Endothelial cell of umbilical vein (primary cell): ENCODE data around the gene PVRIG. TPM values are rescaled to one million over a fixed set of nuclear protein-coding genes. Genes with fewer than 3 reads are reported as not detected.

Experiments
- BruUV-seq: library from RNA; stranded (reverse); fragments of 400-500 nt; replicated peaks from 2 replicates; lab custom pipeline; 2021; lab: Mats Ljungman, UMichigan
- CTCF ChIA-PET: fragments of 300-600, 350-600 bp; sonication (Branson Sonifier 250); formaldehyde crosslinking; loops from one replicate; lab custom pipeline; 2021; ENCODE audit warnings: antibody characterized with exemption, inconsistent platforms; lab: Charles Lee
- POLR2A ChIA-PET: fragments of 300-600, 350-600 bp; sonication (Branson Sonifier 250); formaldehyde crosslinking; loops from one replicate; lab custom pipeline; 2021; ENCODE audit warnings: antibody characterized with exemption, inconsistent platforms; lab: Charles Lee
- DNase-seq: peaks from one replicate; pipeline ENCODE4 v3.0.0-alpha.2; 2011; ENCODE audit warnings: low read depth, low spot score
- FAIRE-seq: peaks from 2 replicates; lab custom pipeline; 2011; peaks lifted over from hg19 to GRCh38; lab: Jason Lieb, UNC
- H2AFZ ChIP-seq: 2 replicates; pipeline ENCODE4 v1.6.0; 2012; ENCODE audit warnings: low read depth, low read length, control low read depth, inconsistent platforms
- H3K27ac ChIP-seq: 2 replicates; pipeline ENCODE4 v1.5.1; 2011; ENCODE audit warnings: low read depth, mild to moderate bottlenecking, control low read depth, low read length, moderate library complexity; ENCODE audit not compliant: insufficient read depth
- H3K27me3 ChIP-seq, 2 experiments: 2 replicates each; pipeline versions ENCODE4 v1.6.0 to v1.6.1; 2011; ENCODE audit warnings: low read length in 2 of 2, mixed read lengths in 1 of 2; ENCODE audit not compliant: control insufficient read depth in 2 of 2, insufficient read depth in 2 of 2
- H3K36me3 ChIP-seq, 2 experiments: 2 replicates in 1 of 2; 3 replicates in 1 of 2; pipeline ENCODE4 v1.5.1; 2011; ENCODE audit warnings: low read length in 2 of 2, mild to moderate bottlenecking in 1 of 2, moderate library complexity in 1 of 2; ENCODE audit not compliant: control insufficient read depth in 2 of 2, insufficient read depth in 2 of 2; ENCODE audit errors: extremely low read depth in 1 of 2
- H3K4me1 ChIP-seq: 3 replicates; pipeline ENCODE4 v1.5.1; 2011; ENCODE audit warnings: mild to moderate bottlenecking, low read length; ENCODE audit not compliant: control insufficient read depth, insufficient read depth; ENCODE audit errors: extremely low read depth
- H3K4me2 ChIP-seq: 2 replicates; pipeline ENCODE4 v1.6.1; 2011; ENCODE audit warnings: low read length, control low read depth, mixed read lengths; ENCODE audit not compliant: insufficient read depth
- H3K4me3 ChIP-seq, 3 experiments: fragments of 200-600 bp in 1 of 3; sonication (generic), shearing (Covaris generic) in 1 of 3; replicated peaks in 1 of 3; 2 replicates each; pipeline ENCODE4 v1.5.1; 2011 to 2016; ENCODE audit warnings: control low read depth in 3 of 3, low read length in 3 of 3, mild to moderate bottlenecking in 2 of 3, inconsistent platforms in 1 of 3, low read depth in 1 of 3, moderate library complexity in 1 of 3; ENCODE audit not compliant: insufficient read depth in 1 of 3
- H3K79me2 ChIP-seq: 2 replicates; pipeline ENCODE4 v1.6.0; 2012; ENCODE audit warnings: low read length, inconsistent platforms; ENCODE audit not compliant: control insufficient read depth, insufficient read depth
- H3K9ac ChIP-seq: replicated peaks from 2 replicates; pipeline ENCODE3; 2011; ENCODE audit warnings: low read length, control low read depth; ENCODE audit not compliant: insufficient read depth; ENCODE audit errors: extremely low read depth
- H3K9me1 ChIP-seq: replicated peaks from 3 replicates; pipeline ENCODE4 v1.6.0; 2011; ENCODE audit warnings: mild to moderate bottlenecking, low read length; ENCODE audit not compliant: control insufficient read depth, insufficient read depth; ENCODE audit errors: extremely low read depth
- H3K9me3 ChIP-seq: replicated peaks from 2 replicates; pipeline ENCODE4 v1.5.1; 2012; ENCODE audit warnings: low read length, inconsistent platforms; ENCODE audit not compliant: control insufficient read depth, insufficient read depth
- H4K20me1 ChIP-seq: replicated peaks from 2 replicates; pipeline ENCODE3; 2011; ENCODE audit warnings: mild to moderate bottlenecking, low read length; ENCODE audit not compliant: control insufficient read depth, insufficient read depth; ENCODE audit errors: extremely low read depth
- EZH2 ChIP-seq: IDR thresholded peaks from 2 replicates; pipeline ENCODE4 v1.6.1; 2012; ENCODE audit warnings: borderline replicate concordance, low read depth, mild to moderate bottlenecking, moderate library complexity, low read length, inconsistent platforms; ENCODE audit not compliant: severe bottlenecking
- FOS ChIP-seq: IDR thresholded peaks from 2 replicates; pipeline ENCODE4 v1.6.1; 2011; ENCODE audit warnings: mild to moderate bottlenecking, low read length, moderate library complexity, borderline replicate concordance; ENCODE audit not compliant: insufficient read depth
- GATA2 ChIP-seq: IDR thresholded peaks from 2 replicates; pipeline ENCODE4 v1.7.0; 2011; ENCODE audit warnings: low read depth, mild to moderate bottlenecking, moderate library complexity, mixed read lengths, low read length; ENCODE audit not compliant: insufficient read length, insufficient read depth
- JUN ChIP-seq: IDR thresholded peaks from 2 replicates; pipeline ENCODE4 v1.6.1; 2011; ENCODE audit warnings: borderline replicate concordance, low read depth; ENCODE audit not compliant: insufficient read length, insufficient read depth
- MYC ChIP-seq: IDR thresholded peaks from one replicate; pipeline ENCODE4 v1.6.1; 2011; ENCODE audit warnings: mild to moderate bottlenecking, low read depth, low read length
- POLR2A ChIP-seq: IDR thresholded peaks from 2 replicates; pipeline ENCODE4 v1.6.1; 2012; ENCODE audit warnings: low read depth, mild to moderate bottlenecking, control low read depth, low read length
- POLR2AphosphoS5 ChIP-seq: IDR thresholded peaks from 2 replicates; pipeline ENCODE4 v1.6.1; 2012; ENCODE audit warnings: low read depth, mild to moderate bottlenecking, control low read depth, low read length, moderate library complexity; ENCODE audit not compliant: insufficient read depth
- dilution Hi-C: fragments of 300-500 bp; cut with MboI; formaldehyde crosslinking; loops from one replicate; pipeline ENCODE4 v1.15.0; 2019; ENCODE audit warnings: low sequenced_read_pairs; ENCODE audit not compliant: extremely low pct_ligation_motif_present
- intact Hi-C: fragments of 100-400 bp; cut with micrococcal nuclease; formaldehyde crosslinking; loops from one replicate; pipeline ENCODE4 v1.10.0; 2022
- polyA plus RNA-seq, 4 experiments: library from polyadenylated mRNA; depleted of rRNA in 3 of 4; stranded (reverse) in 3 of 4; unstranded in 1 of 4; fragments of >200 nt; gene quantifications; 2 replicates each; pipeline versions ENCODE4 v1.2.1 to v1.2.3, GENCODE V29; 2011 to 2012; ENCODE audit warnings: missing spikeins in 1 of 4
- total RNA-seq: library from RNA; stranded (reverse); gene quantifications from 2 replicates; pipeline ENCODE4 v1.2.3, GENCODE V29; 2021
- TF ChIP-seq, protein P1 (sequence below): IDR thresholded peaks from 2 replicates; pipeline ENCODE4 v1.6.1; 2011; ENCODE audit not compliant: insufficient read depth, insufficient read length
- TF ChIP-seq, protein P2 (sequence below), 2 donors: IDR thresholded peaks; 1 replicate in 1 of 2; 2 replicates in 1 of 2; pipeline ENCODE4 v1.5.1; 2011; ENCODE audit warnings: low read length in 2 of 2, mild to moderate bottlenecking in 2 of 2, moderate library complexity in 2 of 2, control low read depth in 1 of 2, inconsistent platforms in 1 of 2, low read depth in 1 of 2; ENCODE audit not compliant: insufficient read depth in 1 of 2; ENCODE audit errors: extremely low read depth in 1 of 2

Gene PVRIG
- total and polyA plus RNA-seq, 2 donors (not counting 3 experiments of a cell fraction or from before 2014, with no cell fraction given) = 0.80 TPM; not detected in 1

DNA sequence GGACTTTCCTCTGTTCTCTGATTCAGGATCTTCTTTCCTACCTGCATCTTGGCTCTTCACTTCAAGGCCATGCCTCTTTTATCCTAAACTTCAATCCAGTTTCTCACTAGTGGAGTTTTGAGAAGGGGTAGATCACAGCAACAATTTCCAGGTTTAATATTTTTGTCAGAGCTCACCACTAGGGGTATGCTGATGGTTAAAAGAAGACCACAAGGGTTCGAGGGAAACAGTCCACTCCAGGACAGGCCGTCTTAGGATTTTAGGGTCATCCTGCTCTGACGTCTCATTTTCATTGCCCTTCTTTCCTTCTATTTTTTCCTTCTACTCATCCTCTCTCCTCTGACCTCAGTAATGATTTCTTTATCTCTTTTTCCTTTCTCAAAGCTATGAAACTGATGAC lies 30.7 kb upstream of the PVRIG start:
- no peaks in the 10 kb centered on the region for H4K20me1 ChIP-seq
- intact Hi-C loops = no loop called here
- H3K36me3 ChIP-seq = no peaks in the 10 kb centered on the region
- H3K4me1 ChIP-seq = no peaks in the 10 kb centered on the region
- no peak overlapping the region for H3K27ac ChIP-seq
- H3K9ac ChIP-seq = no peak overlapping the region
- peaks cover 2 to 9% of the 10 kb centered on the region in 2 experiments for H3K27me3 ChIP-seq
- no peaks in the 10 kb centered on the region for H3K9me1 ChIP-seq
- CTCF ChIA-PET = interaction anchor here (1.2 to 2.6 kb wide), 5 partner anchors 11 to 56 kb away, joined by 3 to 13 read pairs (median 4); partner anchors contain the start of genes GAL3ST4, GPC2 and STAG3
- DNase-seq (no peak), FAIRE-seq (no peak)
- no peak overlapping the region for H2AFZ ChIP-seq
- no peaks in the 10 kb centered on the region for H3K9me3 ChIP-seq
- BruUV-seq = no TSS peak
- POLR2A ChIA-PET = no interaction called here
- H3K4me2 ChIP-seq = no peak overlapping the region
- dilution Hi-C loops = no loop called here
- no peaks in the 10 kb centered on the region for H3K79me2 ChIP-seq
- TF ChIP-seq POLR2AphosphoS5 (no peak), MYC (no peak), GATA2 (no peak), JUN (no peak), EZH2 (no peak), POLR2A (no peak), FOS (no peak)
- TF ChIP-seq, protein P1, sequence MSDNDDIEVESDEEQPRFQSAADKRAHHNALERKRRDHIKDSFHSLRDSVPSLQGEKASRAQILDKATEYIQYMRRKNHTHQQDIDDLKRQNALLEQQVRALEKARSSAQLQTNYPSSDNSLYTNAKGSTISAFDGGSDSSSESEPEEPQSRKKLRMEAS = no peak
- TF ChIP-seq, protein P2, sequence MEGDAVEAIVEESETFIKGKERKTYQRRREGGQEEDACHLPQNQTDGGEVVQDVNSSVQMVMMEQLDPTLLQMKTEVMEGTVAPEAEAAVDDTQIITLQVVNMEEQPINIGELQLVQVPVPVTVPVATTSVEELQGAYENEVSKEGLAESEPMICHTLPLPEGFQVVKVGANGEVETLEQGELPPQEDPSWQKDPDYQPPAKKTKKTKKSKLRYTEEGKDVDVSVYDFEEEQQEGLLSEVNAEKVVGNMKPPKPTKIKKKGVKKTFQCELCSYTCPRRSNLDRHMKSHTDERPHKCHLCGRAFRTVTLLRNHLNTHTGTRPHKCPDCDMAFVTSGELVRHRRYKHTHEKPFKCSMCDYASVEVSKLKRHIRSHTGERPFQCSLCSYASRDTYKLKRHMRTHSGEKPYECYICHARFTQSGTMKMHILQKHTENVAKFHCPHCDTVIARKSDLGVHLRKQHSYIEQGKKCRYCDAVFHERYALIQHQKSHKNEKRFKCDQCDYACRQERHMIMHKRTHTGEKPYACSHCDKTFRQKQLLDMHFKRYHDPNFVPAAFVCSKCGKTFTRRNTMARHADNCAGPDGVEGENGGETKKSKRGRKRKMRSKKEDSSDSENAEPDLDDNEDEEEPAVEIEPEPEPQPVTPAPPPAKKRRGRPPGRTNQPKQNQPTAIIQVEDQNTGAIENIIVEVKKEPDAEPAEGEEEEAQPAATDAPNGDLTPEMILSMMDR (IDR thresholded peaks at IDR 0.05; ENCODE audit: extremely low read depth in 1 of 2, insufficient read depth in 1 of 2, low read depth in 1 of 2, low read length in 2 of 2) = no peak
- H3K4me3 ChIP-seq = no peak overlapping the region
